GM19395 (cell line): Measurements from ENCODE around the gene CAV2.

Experiments
- ATAC-seq: cut with Tn5 transposase; IDR thresholded peaks from one replicate; pipeline ENCODE4 v1.9.1; 2021; ENCODE audit warnings: mild to moderate bottlenecking, moderate library complexity; ENCODE audit not compliant: unreplicated experiment

CAV2 gene

GRCh38 chr7:116545411-116545993, 46.0 kb downstream of the CAV2 start:
- ATAC-seq = no peak

GRCh38 chr7:116546054-116546453, 46.5 kb downstream of the CAV2 start:
- ATAC-seq = no peak

- ATAC-seq = no peak
Measured at GRCh38 chr7:116546916-116547315, 47.4 kb downstream of the CAV2 start.

GRCh38 chr7:116547347-116547746, 47.8 kb downstream of the CAV2 start:
- no peak for ATAC-seq

DNA sequence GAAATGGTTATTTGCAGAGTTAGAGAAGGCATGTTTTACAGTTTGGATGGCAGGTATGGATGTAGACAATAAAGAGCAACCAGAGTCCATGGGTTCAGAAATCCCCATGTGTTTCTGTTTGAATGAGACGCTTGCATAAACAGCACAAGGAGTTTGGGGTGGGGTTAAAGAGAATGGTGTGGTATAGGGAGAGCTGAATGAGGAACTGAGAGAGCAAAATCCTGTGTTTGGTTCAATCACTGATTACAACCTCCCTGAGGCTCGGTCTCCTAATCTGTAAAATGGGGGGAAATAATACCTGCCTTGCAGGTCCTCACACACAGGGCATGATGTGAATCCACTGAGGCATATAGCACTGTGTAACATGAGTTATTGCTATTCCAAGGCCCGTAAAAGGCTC, 49.0 kb downstream of the CAV2 start:
- peak; percentile 98 for ATAC-seq

DNA sequence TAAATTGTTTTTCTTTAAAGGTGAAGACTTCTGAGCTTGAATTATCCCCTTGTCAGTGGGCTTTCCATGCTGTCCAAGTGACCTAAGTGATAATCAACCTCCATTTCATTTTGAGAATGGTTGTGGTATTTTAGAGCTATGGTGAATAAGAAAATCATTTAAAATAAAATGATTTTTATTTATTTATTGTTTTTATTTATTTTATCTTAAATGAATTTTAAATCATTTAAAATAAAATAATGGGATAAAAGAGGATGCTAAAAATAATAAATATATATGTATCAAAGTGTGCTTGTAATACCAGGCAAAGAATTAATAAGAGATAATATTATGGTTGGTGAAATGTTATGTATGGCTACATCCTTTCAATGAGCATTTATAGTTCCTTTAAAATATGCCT, 49.8 kb downstream of the CAV2 start:
- ATAC-seq = no peak

DNA sequence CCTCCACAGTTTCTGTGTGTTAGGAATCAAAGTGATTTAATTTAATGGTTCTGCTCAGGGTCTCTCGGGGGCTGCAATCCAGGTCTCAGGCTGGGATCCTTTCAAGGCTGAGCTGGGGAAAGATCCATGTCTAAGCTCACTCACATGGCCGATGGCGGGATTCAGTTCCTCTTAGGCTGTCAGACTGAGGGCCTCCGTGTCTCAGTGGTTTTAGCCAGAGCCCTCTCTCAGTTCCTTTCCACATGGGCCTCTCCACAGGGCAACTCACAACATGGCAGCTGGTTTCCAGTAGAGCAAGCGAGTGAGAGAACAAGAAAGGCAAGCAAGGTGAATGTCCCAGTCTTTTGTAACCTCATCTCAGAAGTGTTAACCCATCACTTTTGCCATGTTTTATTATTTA, 52.2 kb downstream of the CAV2 start:
- no peak for ATAC-seq

DNA sequence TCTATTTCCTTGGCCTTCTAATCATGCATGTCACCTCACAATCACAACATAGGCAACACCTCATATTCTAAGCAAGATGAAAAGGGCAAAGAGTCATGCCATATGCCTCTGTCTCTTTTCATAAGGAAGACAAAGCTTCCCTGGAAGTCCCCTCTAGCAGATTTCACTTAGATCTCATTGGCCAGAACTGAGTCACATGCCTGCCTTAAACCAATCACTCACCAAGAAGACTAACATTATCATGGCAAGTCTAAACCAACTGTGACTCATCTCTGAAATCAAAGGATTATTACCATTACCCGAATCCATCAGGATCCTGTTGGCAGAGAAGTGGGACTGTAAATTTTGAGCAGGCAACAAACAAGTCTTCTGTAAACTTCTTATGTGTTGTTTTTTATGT, 53.1 kb downstream of the CAV2 start:
- ATAC-seq = no peak

DNA sequence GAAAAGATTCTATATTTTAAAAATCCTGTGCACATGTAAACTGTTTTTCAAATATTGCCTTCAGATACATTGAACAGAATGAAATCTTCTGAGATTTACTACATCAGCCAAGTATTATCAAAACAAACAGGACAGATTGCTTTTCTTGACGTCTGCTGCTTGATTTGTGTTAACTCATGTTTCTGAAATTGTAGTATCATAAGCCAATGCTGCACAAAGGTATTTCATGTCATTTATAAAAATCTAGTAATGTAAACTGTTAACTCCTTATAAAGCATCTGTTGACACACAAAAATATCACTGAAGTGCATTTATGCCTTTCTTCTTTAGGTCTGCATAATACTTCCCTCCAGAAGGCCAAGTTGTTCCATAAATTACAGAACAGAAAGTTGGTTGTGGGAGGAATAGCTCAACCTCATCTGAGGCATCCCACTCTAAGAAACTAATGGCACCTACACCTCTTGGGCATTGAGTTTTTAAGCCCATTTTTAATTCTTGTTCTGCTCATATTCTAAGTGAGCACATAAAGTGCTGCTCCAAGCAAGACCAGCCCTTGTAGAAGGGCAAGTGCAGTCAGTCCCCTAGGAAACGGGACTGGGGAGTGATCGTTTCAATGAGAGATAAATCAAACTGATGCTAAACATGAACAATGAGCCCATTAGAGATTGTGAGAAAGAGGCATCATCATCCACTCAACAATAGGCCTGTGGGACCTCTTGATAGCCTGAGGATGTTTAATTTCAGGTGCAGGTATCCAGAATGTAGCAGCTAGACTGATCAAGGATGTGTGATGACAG, 53.8 kb downstream of the CAV2 start:
- ATAC-seq = no peak

DNA sequence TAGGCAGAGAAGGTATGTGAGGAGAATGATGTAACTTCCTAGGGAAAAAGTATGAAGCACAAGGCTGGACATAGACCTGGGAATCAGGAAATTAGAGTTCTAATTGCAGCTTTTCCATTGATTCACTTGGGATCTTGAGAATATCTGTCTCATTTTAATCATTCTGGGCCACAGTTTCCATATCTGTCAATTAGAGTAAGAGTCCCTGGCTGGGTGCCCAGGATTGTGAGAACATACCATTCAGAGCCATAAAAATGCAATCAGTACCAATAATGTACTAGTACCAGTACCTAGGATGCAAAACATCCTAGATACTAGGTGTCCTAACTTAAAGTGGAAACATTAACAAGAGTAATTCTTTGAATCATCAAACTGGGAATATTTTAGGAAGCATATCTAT, 54.9 kb downstream of the CAV2 start:
- no peak for ATAC-seq

- no peak for ATAC-seq
Measured at GRCh38 chr7:116554911-116555310, 55.4 kb downstream of the CAV2 start.

- ATAC-seq = no peak
Measured at GRCh38 chr7:116557066-116557585, 57.6 kb downstream of the CAV2 start.

DNA sequence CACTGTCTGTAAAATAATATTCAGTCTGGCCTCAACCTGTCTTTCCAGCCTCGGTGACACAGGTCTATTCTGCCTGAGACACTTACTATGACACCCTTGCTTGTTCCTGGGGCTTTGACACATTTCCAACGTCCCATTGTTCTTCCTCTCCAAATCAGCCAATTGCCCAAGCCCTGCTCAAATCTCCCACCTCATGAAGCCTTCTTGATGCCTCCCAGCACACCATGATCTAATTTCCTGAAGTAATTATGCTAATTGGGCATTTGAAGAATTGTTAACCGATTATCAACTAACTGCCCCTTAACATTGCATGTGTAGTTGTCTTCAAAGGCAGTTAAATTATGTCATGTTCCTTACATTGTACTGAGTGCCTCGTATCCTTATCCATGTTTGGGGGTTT, 58.4 kb downstream of the CAV2 start:
- no peak for ATAC-seq
